Measurements from ENCODE around the gene SPAG7.

SPAG7 gene

GRCh38 chr17:4950075-4950745 lies 17.4 kb downstream of the SPAG7 start:
- Histone ChIP-seq H2BK5ac (ENCODE audit: low read length) (peak overlapping the region; percentile 96), H2BK120ac (ENCODE audit: low read depth, low read length) (peak overlapping the region; percentile 62), H3K4me3 (ENCODE audit: low read length) (peak overlapping the region; percentile 72), H3K4me2 (ENCODE audit: low read length) (peak overlapping the region; percentile 95), H3K27me3 (ENCODE audit: insufficient read depth, low read length, poor library complexity) (no peaks in the 10 kb centered on the region), H2AK5ac (ENCODE audit: low read length) (peak overlapping the region; percentile 82), H3K4me1 (ENCODE audit: control insufficient read depth, low read depth, low read length) (peaks cover 15% of the 10 kb centered on the region), H3K79me2 (ENCODE audit: control insufficient read depth, insufficient read depth, low read length) (peaks cover 30% of the 10 kb centered on the region), H3K18ac (ENCODE audit: low read length) (peak overlapping the region; percentile 99), H4K5ac (ENCODE audit: low read length) (no peak overlapping the region), H3K36me3 (ENCODE audit: control insufficient read depth, insufficient read depth, low read length) (peaks cover 11% of the 10 kb centered on the region), H3K27ac (ENCODE audit: low read depth, low read length) (peak overlapping the region; percentile 99), H3K79me1 (ENCODE audit: low read length) (peaks cover 6% of the 10 kb centered on the region), H4K8ac (ENCODE audit: low read depth, low read length) (peak overlapping the region; percentile 77), H3K23ac (ENCODE audit: low read length) (peak overlapping the region; percentile 94), H2BK15ac (replicated peaks; ENCODE audit: low read depth) (no peak overlapping the region), H3K56ac (ENCODE audit: low read length) (peak overlapping the region; percentile 98), H3K4ac (ENCODE audit: low read depth, low read length) (peak overlapping the region; percentile 99), H3K9ac (ENCODE audit: low read length) (peak overlapping the region; percentile 97)
- peak; percentile 71 for DNase-seq
- no CpG with 5 or more reads among the region's 52 CpGs for WGBS (ENCODE audit: extremely low coverage, insufficient coverage, low lambda C conversion rate)

- no peak overlapping the region for H2AK5ac ChIP-seq (ENCODE audit: low read length)
- H3K56ac ChIP-seq (ENCODE audit: low read length): peak overlapping the region; percentile 94
- peak overlapping the region; percentile 99 for H3K18ac ChIP-seq (ENCODE audit: low read length)
- H3K27me3 ChIP-seq (ENCODE audit: insufficient read depth, low read length, poor library complexity): no peaks in the 10 kb centered on the region
- peak overlapping the region; percentile 96 for H2BK5ac ChIP-seq (ENCODE audit: low read length)
- H3K79me2 ChIP-seq (ENCODE audit: control insufficient read depth, insufficient read depth, low read length): peaks cover 36% of the 10 kb centered on the region
- peak overlapping the region; percentile 100 for H3K4ac ChIP-seq (ENCODE audit: low read depth, low read length)
- H4K5ac ChIP-seq (ENCODE audit: low read length): no peak overlapping the region
- peaks cover 15% of the 10 kb centered on the region for H3K4me1 ChIP-seq (ENCODE audit: control insufficient read depth, low read depth, low read length)
- H2BK15ac ChIP-seq (replicated peaks; ENCODE audit: low read depth): no peak overlapping the region
- peak overlapping the region; percentile 94 for H3K23ac ChIP-seq (ENCODE audit: low read length)
- no CpG with 5 or more reads among the region's 75 CpGs for WGBS (ENCODE audit: extremely low coverage, insufficient coverage, low lambda C conversion rate)
- peaks cover 12% of the 10 kb centered on the region for H3K36me3 ChIP-seq (ENCODE audit: control insufficient read depth, insufficient read depth, low read length)
- peak overlapping the region; percentile 100 for H3K27ac ChIP-seq (ENCODE audit: low read depth, low read length)
- H3K9ac ChIP-seq (ENCODE audit: low read length): peak overlapping the region; percentile 95
- H4K8ac ChIP-seq (ENCODE audit: low read depth, low read length): peak overlapping the region; percentile 95
- H3K4me2 ChIP-seq (ENCODE audit: low read length): peak overlapping the region; percentile 75
- peak; percentile 90 for DNase-seq
- peak overlapping the region; percentile 75 for H3K4me3 ChIP-seq (ENCODE audit: low read length)
- H3K79me1 ChIP-seq (ENCODE audit: low read length): peaks cover 8% of the 10 kb centered on the region
- peak overlapping the region; percentile 50 for H2BK120ac ChIP-seq (ENCODE audit: low read depth, low read length)
These were observed 18.1 kb downstream of the SPAG7 start for GRCh38 chr17:4949321-4950074.

GRCh38 chr17:4948931-4949320 lies 18.7 kb downstream of the SPAG7 start:
- no CpG with 5 or more reads among the region's 40 CpGs for WGBS (ENCODE audit: extremely low coverage, insufficient coverage, low lambda C conversion rate)
- Histone ChIP-seq H3K4me2 (ENCODE audit: low read length) (peak overlapping the region; percentile 75), H3K23ac (ENCODE audit: low read length) (peak overlapping the region; percentile 94)

GRCh38 chr17:4948166-4948930 lies 19.3 kb downstream of the SPAG7 start, which contains the start of gene PFN1:
TSS of gene PFN1 (minus strand) at chr17:4948530. CDS start at chr17:4948394, 136 bp downstream.
- peak within 1 kb of the TSS; percentile 100 for H3K27ac ChIP-seq (ENCODE audit: low read depth, low read length)
- H2AK5ac ChIP-seq (ENCODE audit: low read length): peak within 1 kb of the TSS; percentile 98
- H4K8ac ChIP-seq (ENCODE audit: low read depth, low read length): peak within 1 kb of the TSS; percentile 95
- no peak within 1 kb of the TSS for H2BK15ac ChIP-seq (replicated peaks; ENCODE audit: low read depth)
- H2BK120ac ChIP-seq (ENCODE audit: low read depth, low read length): peak within 1 kb of the TSS; percentile 55
- H3K56ac ChIP-seq (ENCODE audit: low read length): peak within 1 kb of the TSS; percentile 100
- H3K4me2 ChIP-seq (ENCODE audit: low read length): peak within 1 kb of the TSS; percentile 75
- H3K9ac ChIP-seq (ENCODE audit: low read length): peak within 1 kb of the TSS; percentile 100
- H3K4me1 ChIP-seq (ENCODE audit: control insufficient read depth, low read depth, low read length): peaks cover 15% of the 10 kb centered on the region
- H2BK5ac ChIP-seq (ENCODE audit: low read length): peak within 1 kb of the TSS; percentile 97
- peak within 1 kb of the TSS; percentile 94 for H4K5ac ChIP-seq (ENCODE audit: low read length)
- DNase-seq: peak; percentile 95
- peak within 1 kb of the TSS; percentile 100 for H3K4ac ChIP-seq (ENCODE audit: low read depth, low read length)
- peak within 1 kb of the TSS; percentile 99 for H3K23ac ChIP-seq (ENCODE audit: low read length)
- peaks cover 15% of the 10 kb centered on the region for H3K36me3 ChIP-seq (ENCODE audit: control insufficient read depth, insufficient read depth, low read length)
- H3K4me3 ChIP-seq (ENCODE audit: low read length): peak within 1 kb of the TSS; percentile 98
- no peaks in the 10 kb centered on the region for H3K27me3 ChIP-seq (ENCODE audit: insufficient read depth, low read length, poor library complexity)
- H3K79me2 ChIP-seq (ENCODE audit: control insufficient read depth, insufficient read depth, low read length): peaks cover 38% of the 10 kb centered on the region
- WGBS (ENCODE audit: extremely low coverage, insufficient coverage, low lambda C conversion rate): no CpG with 5 or more reads among the region's 59 CpGs
- H3K18ac ChIP-seq (ENCODE audit: low read length): peak within 1 kb of the TSS; percentile 99
- peaks cover 11% of the 10 kb centered on the region for H3K79me1 ChIP-seq (ENCODE audit: low read length)

More at GRCh38 chr17:4948931-4949320, 18.7 kb downstream of the SPAG7 start:
- peak; percentile 94 for DNase-seq
- peak overlapping the region; percentile 99 for H3K18ac ChIP-seq (ENCODE audit: low read length)
- H3K4me1 ChIP-seq (ENCODE audit: control insufficient read depth, low read depth, low read length): peaks cover 15% of the 10 kb centered on the region
- peak overlapping the region; percentile 75 for H3K4me3 ChIP-seq (ENCODE audit: low read length)
- H3K79me1 ChIP-seq (ENCODE audit: low read length): peaks cover 11% of the 10 kb centered on the region
- H3K79me2 ChIP-seq (ENCODE audit: control insufficient read depth, insufficient read depth, low read length): peaks cover 38% of the 10 kb centered on the region
- peak overlapping the region; percentile 95 for H4K8ac ChIP-seq (ENCODE audit: low read depth, low read length)
- H2BK120ac ChIP-seq (ENCODE audit: low read depth, low read length): peak overlapping the region; percentile 50
- peak overlapping the region; percentile 95 for H3K9ac ChIP-seq (ENCODE audit: low read length)
- peaks cover 15% of the 10 kb centered on the region for H3K36me3 ChIP-seq (ENCODE audit: control insufficient read depth, insufficient read depth, low read length)
- peak overlapping the region; percentile 100 for H3K4ac ChIP-seq (ENCODE audit: low read depth, low read length)
- no peak overlapping the region for H4K5ac ChIP-seq (ENCODE audit: low read length)
- peak overlapping the region; percentile 94 for H3K56ac ChIP-seq (ENCODE audit: low read length)
- peak overlapping the region; percentile 27 for H2AK5ac ChIP-seq (ENCODE audit: low read length)
- H2BK15ac ChIP-seq (replicated peaks; ENCODE audit: low read depth): no peak overlapping the region
- H2BK5ac ChIP-seq (ENCODE audit: low read length): peak overlapping the region; percentile 96
- no peaks in the 10 kb centered on the region for H3K27me3 ChIP-seq (ENCODE audit: insufficient read depth, low read length, poor library complexity)
- H3K27ac ChIP-seq (ENCODE audit: low read depth, low read length): peak overlapping the region; percentile 100

- Histone ChIP-seq H3K4me1 (ENCODE audit: control insufficient read depth, low read depth, low read length) (peaks cover 15% of the 10 kb centered on the region), H3K4me3 (ENCODE audit: low read length) (peak overlapping the region; percentile 98), H3K9ac (ENCODE audit: low read length) (peak overlapping the region; percentile 100), H3K36me3 (ENCODE audit: control insufficient read depth, insufficient read depth, low read length) (peaks cover 15% of the 10 kb centered on the region), H2BK5ac (ENCODE audit: low read length) (peak overlapping the region; percentile 97), H3K4me2 (ENCODE audit: low read length) (peak overlapping the region; percentile 97), H3K79me2 (ENCODE audit: control insufficient read depth, insufficient read depth, low read length) (peaks cover 44% of the 10 kb centered on the region), H3K27me3 (ENCODE audit: insufficient read depth, low read length, poor library complexity) (no peaks in the 10 kb centered on the region), H3K79me1 (ENCODE audit: low read length) (peaks cover 11% of the 10 kb centered on the region), H3K23ac (ENCODE audit: low read length) (peak overlapping the region; percentile 99), H4K8ac (ENCODE audit: low read depth, low read length) (peak overlapping the region; percentile 29), H3K4ac (ENCODE audit: low read depth, low read length) (peak overlapping the region; percentile 97), H2BK120ac (ENCODE audit: low read depth, low read length) (peak overlapping the region; percentile 0), H2AK5ac (ENCODE audit: low read length) (peak overlapping the region; percentile 98), H2BK15ac (replicated peaks; ENCODE audit: low read depth) (no peak overlapping the region), H3K27ac (ENCODE audit: low read depth, low read length) (peak overlapping the region; percentile 92), H4K5ac (ENCODE audit: low read length) (no peak overlapping the region), H3K18ac (ENCODE audit: low read length) (peak overlapping the region; percentile 52), H3K56ac (ENCODE audit: low read length) (peak overlapping the region; percentile 100)
- no CpG with 5 or more reads among the region's 56 CpGs for WGBS (ENCODE audit: extremely low coverage, insufficient coverage, low lambda C conversion rate)
- DNase-seq: peak; percentile 82
These were observed 20.0 kb downstream of the SPAG7 start for GRCh38 chr17:4947411-4948165.
